ENCODE results near the gene IPO7. TPM values are rescaled to one million over a fixed set of nuclear protein-coding genes. Genes with fewer than 3 reads are reported as not detected.
A peak's percentile ranks its signal among the peaks of the same experiment; 100 is the strongest.

IPO7 gene
- total RNA-seq, 1 donor from 2014 or later, result 129 TPM

DNA sequence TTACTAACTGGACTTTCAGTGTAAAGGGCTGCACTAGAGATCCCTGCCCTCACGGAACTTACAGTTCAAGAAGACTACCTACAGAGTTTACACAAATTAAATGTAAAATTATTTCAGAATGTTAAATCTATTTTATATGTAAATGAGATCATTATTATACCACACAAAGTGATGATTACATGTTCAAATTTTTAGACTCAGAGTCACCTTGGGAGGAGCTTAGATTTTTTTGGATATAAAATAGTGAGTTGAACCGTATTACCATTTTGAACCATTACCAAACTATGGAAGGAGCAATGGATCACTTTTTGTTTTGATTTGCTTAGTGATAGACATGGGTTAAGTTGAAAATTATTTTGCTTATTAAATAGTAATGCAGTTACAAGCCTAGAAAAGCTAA lies 1.6 kb downstream of the IPO7 start:
- Mint-ChIP-seq H3K36me3 (ENCODE audit: insufficient read depth) (peaks cover 7% of the 10 kb centered on the region), H3K27ac (no peak overlapping the region), H3K27me3 (no peaks in the 10 kb centered on the region), H3K4me1 (ENCODE audit: low read depth) (peaks cover 16% of the 10 kb centered on the region), H3K9me3 (ENCODE audit: low read depth) (peaks cover 4% of the 10 kb centered on the region), H3K4me3 (ENCODE audit: low read depth) (peak overlapping the region; percentile 94)
- no peak for DNase-seq (ENCODE audit: low spot score, unreplicated experiment)
- TF ChIP-seq CTCF (IDR thresholded peaks at IDR 0.05; ENCODE audit: unreplicated experiment), result no peak

- no peaks in the 10 kb centered on the region for H3K27me3 Mint-ChIP-seq
- peaks cover 7% of the 10 kb centered on the region for H3K36me3 Mint-ChIP-seq (ENCODE audit: insufficient read depth)
- no peak for DNase-seq (ENCODE audit: low spot score, unreplicated experiment)
- TF ChIP-seq CTCF (IDR thresholded peaks at IDR 0.05; ENCODE audit: unreplicated experiment), result no peak
- peaks cover 4% of the 10 kb centered on the region for H3K9me3 Mint-ChIP-seq (ENCODE audit: low read depth)
- peak overlapping the region; percentile 62 for H3K27ac Mint-ChIP-seq
- peak overlapping the region; percentile 35 for H3K4me3 Mint-ChIP-seq (ENCODE audit: low read depth)
- H3K4me1 Mint-ChIP-seq (ENCODE audit: low read depth), result peaks cover 16% of the 10 kb centered on the region
Measured at GRCh38 chr11:9386901-9387300, 2.4 kb downstream of the IPO7 start.

DNA sequence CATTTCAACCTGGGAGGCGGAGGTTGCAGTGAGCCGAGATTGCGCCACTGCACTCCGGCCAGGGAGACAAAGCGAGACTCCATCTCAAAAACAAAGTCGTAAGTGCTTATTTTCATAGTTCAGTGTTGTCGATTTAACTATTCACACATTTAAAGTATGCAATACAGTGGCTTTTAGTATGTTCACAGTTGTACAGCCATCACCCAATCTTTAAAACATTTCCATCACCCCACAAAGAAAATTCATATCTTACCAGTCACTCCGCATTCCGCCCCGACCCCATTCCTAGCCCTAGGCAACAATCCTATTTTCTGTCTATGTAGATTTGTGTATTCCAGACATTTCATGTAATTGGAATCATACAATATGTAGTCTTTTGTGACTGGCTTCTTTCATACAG lies 11.9 kb downstream of the IPO7 start:
- Mint-ChIP-seq H3K4me3 (ENCODE audit: low read depth) (no peak overlapping the region), H3K9me3 (ENCODE audit: low read depth) (no peaks in the 10 kb centered on the region)

DNA sequence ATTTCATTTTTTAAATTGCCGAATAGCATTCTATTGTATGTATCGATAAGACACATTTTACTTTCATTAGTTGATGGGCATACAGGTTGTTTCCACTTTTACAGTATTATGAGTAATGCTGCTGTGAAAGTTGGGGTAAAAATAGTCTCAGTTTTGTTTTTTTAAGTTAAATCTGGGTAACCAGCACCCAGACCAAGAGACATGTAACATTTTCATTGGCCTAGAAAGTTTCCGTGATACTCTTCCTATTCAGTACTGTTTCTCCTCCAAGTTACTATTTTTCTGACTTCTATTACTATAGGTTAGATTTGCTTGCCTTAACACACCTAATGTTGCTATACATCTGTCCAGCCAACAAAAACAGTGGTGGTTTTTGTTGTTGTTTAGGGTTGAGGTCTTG lies 12.3 kb downstream of the IPO7 start:
- Mint-ChIP-seq H3K4me3 (ENCODE audit: low read depth) (no peak overlapping the region), H3K27ac (peak overlapping the region; percentile 26)
- TF ChIP-seq CTCF (IDR thresholded peaks at IDR 0.05; ENCODE audit: unreplicated experiment), result no peak

More for the DNA sequence above, 11.9 kb downstream of the IPO7 start:
- H3K27ac Mint-ChIP-seq, result peak overlapping the region; percentile 26
- peaks cover 12% of the 10 kb centered on the region for H3K36me3 Mint-ChIP-seq (ENCODE audit: insufficient read depth)
- DNase-seq (ENCODE audit: low spot score, unreplicated experiment), result no peak
- TF ChIP-seq CTCF (IDR thresholded peaks at IDR 0.05; ENCODE audit: unreplicated experiment), result no peak
- H3K4me1 Mint-ChIP-seq (ENCODE audit: low read depth), result peaks cover 3% of the 10 kb centered on the region
- no peaks in the 10 kb centered on the region for H3K27me3 Mint-ChIP-seq

GRCh38 chr11:9397746-9398680 lies 13.6 kb downstream of the IPO7 start:
- Mint-ChIP-seq H3K4me1 (ENCODE audit: low read depth) (peaks cover 4% of the 10 kb centered on the region), H3K4me3 (ENCODE audit: low read depth) (no peak overlapping the region), H3K27ac (peak overlapping the region; percentile 6), H3K27me3 (no peaks in the 10 kb centered on the region), H3K9me3 (ENCODE audit: low read depth) (no peaks in the 10 kb centered on the region), H3K36me3 (ENCODE audit: insufficient read depth) (peaks cover 10% of the 10 kb centered on the region)
- DNase-seq (ENCODE audit: low spot score, unreplicated experiment), result no peak
- TF ChIP-seq CTCF (IDR thresholded peaks at IDR 0.05; ENCODE audit: unreplicated experiment), result no peak

More for the DNA sequence above, 12.3 kb downstream of the IPO7 start:
- Mint-ChIP-seq H3K27me3 (no peaks in the 10 kb centered on the region), H3K4me1 (ENCODE audit: low read depth) (peaks cover 3% of the 10 kb centered on the region), H3K36me3 (ENCODE audit: insufficient read depth) (peaks cover 12% of the 10 kb centered on the region), H3K9me3 (ENCODE audit: low read depth) (no peaks in the 10 kb centered on the region)
- no peak for DNase-seq (ENCODE audit: low spot score, unreplicated experiment)
